Stimulated activated CD8-positive, alpha-beta memory T cell treated with anti-CD3 and anti-CD28 coated beads, Interleukin-12 subunit alpha, Interleukin-12 subunit beta, amount 100 ng/mL, for 24 hours (primary cell): ENCODE results near the gene TCEANC2.

Experiments used
- DNase-seq: peaks from one replicate; pipeline ENCODE4 v3.0.0-alpha.2; 2020; ENCODE audit errors: extremely low read depth

Gene TCEANC2

DNA sequence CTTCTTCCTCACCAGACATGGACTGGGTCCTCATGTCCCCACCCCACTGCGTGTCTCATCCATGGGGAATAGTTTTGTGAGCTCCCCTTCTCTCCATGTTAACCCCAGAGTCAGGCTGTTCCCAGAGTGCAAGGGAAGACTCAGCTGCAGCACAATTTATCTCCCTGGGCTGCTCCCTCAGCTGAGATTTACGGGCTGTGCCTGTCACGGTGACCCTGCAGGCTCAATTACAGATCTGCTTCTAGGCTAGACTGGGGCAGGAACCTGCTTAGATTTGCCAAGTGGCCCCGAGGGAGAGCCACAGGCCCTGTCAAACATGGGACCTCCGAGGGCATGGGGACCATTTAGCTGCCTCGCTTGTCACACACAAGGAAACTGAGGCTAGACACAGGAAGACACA, 61.5 kb downstream of the TCEANC2 start:
- DNase-seq: no peak

GRCh38 chr1:54115520-54115919, 62.1 kb downstream of the TCEANC2 start:
- DNase-seq: no peak

DNA sequence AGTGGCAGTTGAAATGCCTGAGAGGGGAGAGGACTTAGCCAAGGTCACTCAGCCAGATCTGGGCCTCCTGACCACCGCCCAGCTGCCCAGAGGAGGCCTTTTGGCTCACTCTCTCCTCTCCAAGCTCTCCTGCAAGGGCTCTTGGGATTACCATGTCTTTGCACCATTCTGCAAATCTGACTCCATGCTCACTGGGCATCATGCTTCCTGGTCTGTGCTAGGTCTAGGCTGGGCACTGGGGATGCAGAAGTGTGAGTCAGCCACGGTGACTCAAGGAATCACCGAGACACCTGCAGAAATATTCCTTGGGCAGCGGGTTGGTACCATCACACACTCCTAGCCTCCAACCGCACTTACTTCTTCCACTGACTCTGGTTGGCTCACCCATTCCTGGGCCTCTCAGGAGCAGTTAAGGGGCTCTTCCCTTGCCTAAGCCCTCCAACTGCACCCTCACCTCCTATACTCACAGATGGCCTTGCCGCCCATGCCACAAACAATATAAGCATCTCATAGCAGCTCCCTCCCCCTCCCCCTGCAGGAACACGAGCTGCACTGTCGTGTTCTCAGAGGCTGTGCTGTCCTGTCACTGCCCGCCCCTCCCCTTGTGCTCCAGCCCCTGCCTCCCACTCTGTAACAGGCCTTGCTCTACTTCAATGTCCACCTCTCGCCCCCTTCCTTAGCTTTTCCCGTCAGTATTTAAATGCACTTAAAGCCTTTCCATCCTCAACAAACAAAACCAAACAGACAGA, 64.6 kb downstream of the TCEANC2 start:
- no peak for DNase-seq

GRCh38 chr1:54118704-54119103, 65.3 kb downstream of the TCEANC2 start:
- no peak for DNase-seq

- DNase-seq: no peak
Measured at GRCh38 chr1:54120018-54120697, 66.8 kb downstream of the TCEANC2 start.

DNA sequence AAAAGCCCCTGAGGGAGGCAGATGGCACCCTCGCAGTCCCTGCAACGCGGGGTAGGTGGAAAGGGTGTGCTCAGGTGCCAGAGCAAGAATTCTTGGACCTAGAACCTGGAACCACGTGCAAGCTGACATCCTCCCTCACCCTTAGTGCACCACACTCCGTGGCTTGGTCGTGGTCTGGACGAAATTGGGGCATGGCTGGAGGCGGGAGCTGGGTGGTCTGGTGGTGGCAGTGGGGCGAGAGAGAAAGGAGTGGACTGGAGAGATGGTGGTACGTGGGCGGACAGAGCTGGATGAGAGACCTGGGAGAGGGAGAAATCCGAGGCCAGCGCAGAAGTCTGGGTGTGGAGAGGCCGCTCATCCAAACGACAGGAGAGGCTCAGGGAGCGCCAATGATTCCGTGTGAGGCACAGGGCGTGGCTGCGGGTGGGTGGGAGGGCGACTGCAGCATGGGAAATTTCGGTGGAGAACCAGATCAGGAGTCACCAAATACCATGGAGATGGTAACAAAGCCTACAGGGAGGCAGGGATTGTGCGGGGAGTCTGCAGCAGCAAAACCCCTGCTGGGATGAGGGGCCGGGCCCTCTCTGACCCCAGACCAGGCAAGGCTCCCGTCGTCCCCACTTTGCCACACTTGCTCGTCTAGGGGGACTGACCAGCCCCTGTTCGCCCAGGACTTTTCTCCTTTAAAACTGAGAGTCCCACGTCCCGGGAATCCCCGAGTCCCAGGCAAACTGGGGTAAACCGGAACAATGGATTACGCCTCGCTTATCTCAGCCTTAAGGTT, 67.5 kb downstream of the TCEANC2 start:
- no peak for DNase-seq

DNA sequence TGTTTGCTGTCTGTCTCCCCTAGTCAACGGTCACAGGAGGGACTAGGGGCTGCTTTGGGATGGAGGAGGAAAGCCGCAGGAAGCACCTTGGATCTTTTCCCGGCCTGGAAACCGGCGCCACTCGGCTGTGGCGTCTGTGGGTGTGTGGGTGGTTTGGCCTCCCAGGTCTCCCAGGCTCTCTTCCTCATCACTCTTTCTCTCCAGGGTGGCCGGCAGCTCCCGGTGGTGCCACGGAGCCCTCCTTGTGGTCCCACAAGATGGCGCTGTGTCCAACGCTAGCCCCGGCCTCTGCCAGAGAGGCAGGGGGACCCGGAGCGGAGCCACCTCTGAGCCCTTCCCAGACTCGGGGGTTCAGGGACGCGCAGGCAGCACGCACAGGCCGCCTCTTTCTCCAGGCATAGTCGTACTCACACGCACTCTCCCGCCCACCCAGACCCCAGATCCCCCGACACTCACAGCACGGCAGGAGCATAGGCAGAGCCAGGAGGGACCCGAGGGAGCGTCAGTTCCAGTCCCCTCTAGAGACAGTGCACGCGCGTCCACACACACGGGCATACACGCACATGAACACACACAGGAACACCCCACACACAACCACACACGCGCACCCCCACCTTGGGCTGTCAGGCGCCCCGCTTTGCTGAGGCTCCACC, 68.2 kb downstream of the TCEANC2 start:
- no peak for DNase-seq

DNA sequence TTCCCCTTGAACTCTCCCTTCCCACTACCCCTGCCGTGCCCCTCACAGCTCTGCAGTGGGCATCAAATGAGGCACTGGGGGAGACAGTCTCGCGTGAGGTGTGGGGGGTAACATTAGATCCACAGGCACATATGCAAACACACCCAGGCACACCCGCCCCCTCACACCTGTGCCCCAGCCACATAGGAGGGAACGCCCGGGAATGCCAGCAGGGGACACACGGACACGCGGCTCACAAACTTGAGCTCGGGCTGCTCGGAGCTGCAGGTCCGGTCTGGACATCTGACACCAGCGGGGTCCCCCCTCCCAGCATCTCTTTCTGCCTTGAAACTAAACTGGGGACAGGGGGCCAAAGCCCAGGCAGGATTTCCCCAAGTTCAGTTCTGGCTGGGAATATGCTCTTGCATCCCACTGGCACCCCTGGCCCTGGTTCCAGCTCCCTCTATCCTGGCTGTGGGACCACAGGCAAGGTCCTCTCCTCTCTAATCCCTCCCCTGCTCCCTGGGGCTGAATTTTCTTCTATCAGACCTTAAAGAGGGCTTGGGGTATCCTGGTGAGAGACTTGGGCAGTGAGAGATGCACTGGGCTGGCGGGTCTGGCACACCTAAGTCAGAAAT, 68.8 kb downstream of the TCEANC2 start:
- no peak for DNase-seq

DNA sequence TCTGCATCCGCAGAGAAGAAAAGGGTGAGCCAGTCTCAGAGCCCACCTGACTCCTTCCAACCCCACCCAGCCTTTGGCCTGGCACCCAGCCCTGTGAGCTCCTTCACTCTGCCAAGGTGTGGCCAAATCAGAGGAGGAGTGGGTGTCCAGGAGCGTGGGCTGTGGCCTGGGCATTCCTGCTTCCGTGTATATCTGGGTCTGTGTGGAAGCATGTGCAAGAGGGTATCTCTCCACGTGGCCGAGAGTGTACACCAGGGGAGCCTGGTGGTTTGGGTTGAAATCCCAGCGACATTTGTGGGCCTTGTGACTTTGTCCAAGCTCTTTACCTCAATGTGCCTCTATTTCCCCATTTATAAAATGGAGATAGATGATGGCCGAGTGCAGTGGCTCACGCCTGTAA, 69.6 kb downstream of the TCEANC2 start:
- DNase-seq: no peak

GRCh38 chr1:54124472-54124871, 71.1 kb downstream of the TCEANC2 start:
- no peak for DNase-seq

- DNase-seq: no peak
Measured at GRCh38 chr1:54124906-54125305, 71.5 kb downstream of the TCEANC2 start.

DNA sequence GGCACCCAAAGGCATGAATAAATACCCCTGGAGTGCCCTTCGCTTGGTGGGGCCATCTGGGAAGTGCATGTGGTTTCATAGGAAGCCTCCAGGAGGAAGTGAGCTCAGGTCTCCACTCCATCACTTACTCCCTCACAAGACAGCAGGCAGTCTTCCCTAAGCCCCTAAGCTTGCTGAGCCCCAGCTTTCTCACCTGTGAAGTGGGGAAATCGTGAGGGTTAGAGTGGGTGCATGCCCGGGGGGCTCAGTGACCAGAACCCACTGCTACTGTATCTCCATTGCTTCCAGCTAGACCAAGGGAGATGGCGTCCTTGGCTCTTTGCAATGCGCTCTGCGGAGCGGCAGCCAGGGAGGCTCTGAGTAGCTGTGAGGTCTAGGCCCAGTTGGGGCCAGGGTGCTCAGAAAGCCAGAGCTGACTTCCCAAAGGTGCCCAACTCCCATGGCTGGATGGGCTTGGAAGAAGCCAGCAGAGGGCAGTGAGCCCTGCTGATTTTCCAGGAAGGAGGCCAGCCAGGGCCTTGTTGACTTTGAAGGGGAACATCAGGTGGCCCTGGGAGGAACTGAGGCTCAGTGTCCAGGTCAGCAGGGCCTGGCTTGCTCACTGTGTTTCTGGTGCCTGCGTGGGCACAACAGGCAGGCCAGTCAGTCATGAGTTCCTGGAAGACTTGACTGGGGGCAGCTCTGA, 72.1 kb downstream of the TCEANC2 start:
- DNase-seq: no peak

DNA sequence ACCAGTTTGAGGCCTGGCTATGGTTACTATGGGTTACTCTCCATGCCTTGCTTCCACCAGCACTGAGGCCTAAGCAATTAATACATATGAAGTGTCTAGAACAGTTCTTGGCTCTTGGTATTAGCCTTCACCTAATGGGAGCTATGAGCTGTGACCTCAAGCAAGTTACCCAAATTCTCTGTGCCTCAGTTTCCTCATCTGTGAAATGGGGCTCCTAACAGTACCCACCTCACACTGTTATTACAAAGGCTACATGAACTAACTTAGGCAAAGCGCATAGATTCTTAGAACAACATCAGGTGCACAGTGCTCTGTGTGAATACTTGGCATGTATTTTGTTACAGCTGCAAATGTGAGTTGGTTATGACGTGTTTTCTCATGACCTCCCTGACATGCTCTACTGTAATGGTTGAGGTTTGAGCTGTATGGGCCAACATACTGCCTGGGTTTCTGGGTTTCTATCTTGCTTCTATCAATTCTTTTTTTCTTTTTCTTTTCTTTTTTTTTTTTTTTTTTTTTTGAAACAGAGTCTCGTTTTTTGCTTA, 72.9 kb downstream of the TCEANC2 start:
- DNase-seq: no peak

DNA sequence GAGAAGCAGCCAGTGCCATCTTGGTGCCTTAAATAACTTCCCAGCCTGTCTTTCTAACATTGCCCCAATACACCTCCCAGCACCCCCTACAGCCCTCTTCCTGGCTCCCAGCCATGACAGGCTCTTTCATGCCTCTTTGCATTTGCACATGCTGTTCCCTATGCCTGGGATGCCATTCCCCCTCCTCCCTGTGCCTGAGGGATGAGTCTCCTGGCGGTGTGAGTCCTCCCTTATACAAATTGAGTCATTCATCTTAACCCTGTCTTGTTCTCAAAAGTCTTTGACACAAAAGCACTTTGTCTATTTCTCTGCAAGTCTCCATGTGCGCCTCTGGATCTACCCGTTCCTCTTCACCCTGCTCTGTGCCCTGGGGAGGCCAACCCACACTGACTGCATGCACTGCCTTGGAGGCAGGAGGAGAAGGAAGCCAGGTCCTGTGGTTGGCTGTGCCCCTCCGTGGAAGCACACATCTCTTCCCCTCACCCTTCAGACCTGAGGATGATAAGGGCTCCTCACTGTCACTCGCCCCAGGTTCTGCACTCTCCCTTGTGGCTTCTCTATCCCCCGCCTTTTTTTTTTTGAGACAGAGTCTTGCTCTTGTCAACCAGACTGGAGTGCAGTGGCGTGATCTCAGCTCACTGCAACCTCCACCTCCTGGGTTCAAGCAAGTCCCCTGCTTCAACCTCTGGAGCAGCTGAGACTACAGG, 74.3 kb downstream of the TCEANC2 start:
- DNase-seq: no peak

DNA sequence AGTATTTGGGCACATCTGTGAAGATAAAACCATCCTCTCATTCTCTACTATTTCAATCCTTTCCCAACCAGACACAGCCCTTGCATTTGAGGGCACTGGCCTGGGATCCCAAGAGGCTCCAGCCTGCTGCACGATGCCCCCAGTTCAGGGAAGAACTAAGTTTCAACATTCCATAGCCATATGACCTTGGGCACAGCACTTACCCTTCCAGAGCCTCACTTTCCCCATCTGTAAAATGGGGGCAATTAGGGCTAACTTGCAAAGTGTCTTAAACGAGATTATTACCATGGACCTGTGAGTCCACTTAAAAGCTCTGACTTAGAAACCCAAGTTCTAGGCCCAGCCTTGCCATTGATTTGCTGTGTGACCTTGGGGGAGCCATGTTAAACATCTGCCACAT, 76.5 kb downstream of the TCEANC2 start:
- DNase-seq: no peak

- DNase-seq: no peak
Measured at GRCh38 chr1:54131419-54131818, 78.0 kb downstream of the TCEANC2 start.

DNA sequence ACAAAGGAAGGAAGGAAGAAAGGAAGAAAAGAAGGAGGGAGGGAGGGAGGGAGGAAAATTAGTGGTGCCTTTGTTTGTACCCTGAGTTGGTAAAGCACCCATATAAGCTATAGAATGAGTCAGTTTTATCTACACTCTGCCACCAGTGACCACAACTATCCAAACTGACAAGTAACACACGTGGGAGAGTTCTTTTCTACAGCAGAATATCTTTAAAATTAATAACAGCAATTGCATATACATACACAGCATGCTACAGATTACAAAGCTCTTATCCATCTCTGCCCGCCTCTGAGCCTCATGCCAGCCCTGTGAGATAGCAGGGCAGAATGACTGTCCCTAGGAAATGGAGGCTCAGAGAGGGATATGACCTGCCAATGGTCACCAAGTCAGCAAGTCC, 79.1 kb downstream of the TCEANC2 start:
- DNase-seq: no peak

DNA sequence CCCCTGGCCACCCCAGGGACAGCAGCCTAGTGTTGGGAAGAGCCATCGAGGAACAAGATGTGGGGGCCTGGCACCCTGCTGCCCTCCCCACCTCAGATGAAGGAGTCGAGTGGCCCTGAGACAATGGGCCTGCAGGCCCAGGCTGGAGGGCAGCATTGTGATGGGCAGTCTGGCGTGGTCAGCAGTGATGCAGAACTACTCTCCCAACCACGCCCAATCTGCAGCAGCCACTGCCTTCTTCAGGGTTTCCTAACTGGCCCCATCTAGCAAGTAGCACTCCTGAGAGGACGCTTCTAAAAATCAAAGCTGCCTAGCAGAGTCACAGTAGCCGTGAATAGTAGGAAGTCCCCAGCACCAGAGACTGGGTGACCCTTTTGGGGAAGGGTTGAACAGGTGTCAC, 80.9 kb downstream of the TCEANC2 start:
- DNase-seq: no peak

- DNase-seq: no peak
Measured at GRCh38 chr1:54135436-54136120, 82.2 kb downstream of the TCEANC2 start.
